Calu3 (cell line): ENCODE results near the gene SND1. TPM values are rescaled to one million over a fixed set of nuclear protein-coding genes. Genes with fewer than 3 reads are reported as not detected.

Experiments
- BruUV-seq: library from RNA; stranded (reverse); fragments of 400-500 nt; replicated peaks from 2 replicates; lab custom pipeline; 2021; lab: Mats Ljungman, UMichigan
- CTCF ChIA-PET: fragments of 300-600 bp; sonication (Branson Sonifier 250); formaldehyde crosslinking; loops from one replicate; lab custom pipeline; 2022; ENCODE audit warnings: antibody characterized with exemption; lab: Charles Lee
- DNase-seq: peaks from one replicate; pipeline ENCODE4 v3.0.0; 2022
- H3K27ac Mint-ChIP-seq: one replicate; pipeline ENCODE4 v1.8.0; 2022; ENCODE audit warnings: mixed read lengths; ENCODE audit not compliant: unreplicated experiment
- H3K27me3 Mint-ChIP-seq: one replicate; pipeline ENCODE4 v1.8.0; 2022; ENCODE audit warnings: mixed read lengths; ENCODE audit not compliant: unreplicated experiment
- H3K36me3 Mint-ChIP-seq: one replicate; pipeline ENCODE4 v1.8.0; 2022; ENCODE audit warnings: mild to moderate bottlenecking, moderate library complexity, mixed read lengths; ENCODE audit not compliant: insufficient read depth, unreplicated experiment
- H3K4me1 Mint-ChIP-seq: one replicate; pipeline ENCODE4 v1.8.0; 2022; ENCODE audit warnings: mild to moderate bottlenecking, low read depth, mixed read lengths; ENCODE audit not compliant: unreplicated experiment
- H3K4me3 Mint-ChIP-seq: one replicate; pipeline ENCODE4 v1.8.0; 2022; ENCODE audit warnings: mild to moderate bottlenecking, low read depth, moderate library complexity, mixed read lengths; ENCODE audit not compliant: unreplicated experiment
- H3K9me3 Mint-ChIP-seq: one replicate; pipeline ENCODE4 v1.8.0; 2022; ENCODE audit warnings: low read depth, mixed read lengths; ENCODE audit not compliant: unreplicated experiment
- intact Hi-C: fragments of 100-400 bp; cut with micrococcal nuclease; formaldehyde crosslinking; loops from one replicate; pipeline ENCODE4 v1.10.0; 2022; ENCODE audit not compliant: unreplicated experiment
- total RNA-seq: library from RNA; stranded (reverse); gene quantifications from 2 replicates; pipeline ENCODE4 v1.2.3, GENCODE V29; 2022
- TF ChIP-seq, protein P1 (sequence below): fragments of 200-600 bp; IDR thresholded peaks from one replicate; pipeline ENCODE4 v1.8.0; 2022; ENCODE audit warnings: antibody characterized with exemption; ENCODE audit not compliant: unreplicated experiment

SND1 gene
- total RNA-seq, 1 experiment from 2014 or later: 205 TPM

DNA sequence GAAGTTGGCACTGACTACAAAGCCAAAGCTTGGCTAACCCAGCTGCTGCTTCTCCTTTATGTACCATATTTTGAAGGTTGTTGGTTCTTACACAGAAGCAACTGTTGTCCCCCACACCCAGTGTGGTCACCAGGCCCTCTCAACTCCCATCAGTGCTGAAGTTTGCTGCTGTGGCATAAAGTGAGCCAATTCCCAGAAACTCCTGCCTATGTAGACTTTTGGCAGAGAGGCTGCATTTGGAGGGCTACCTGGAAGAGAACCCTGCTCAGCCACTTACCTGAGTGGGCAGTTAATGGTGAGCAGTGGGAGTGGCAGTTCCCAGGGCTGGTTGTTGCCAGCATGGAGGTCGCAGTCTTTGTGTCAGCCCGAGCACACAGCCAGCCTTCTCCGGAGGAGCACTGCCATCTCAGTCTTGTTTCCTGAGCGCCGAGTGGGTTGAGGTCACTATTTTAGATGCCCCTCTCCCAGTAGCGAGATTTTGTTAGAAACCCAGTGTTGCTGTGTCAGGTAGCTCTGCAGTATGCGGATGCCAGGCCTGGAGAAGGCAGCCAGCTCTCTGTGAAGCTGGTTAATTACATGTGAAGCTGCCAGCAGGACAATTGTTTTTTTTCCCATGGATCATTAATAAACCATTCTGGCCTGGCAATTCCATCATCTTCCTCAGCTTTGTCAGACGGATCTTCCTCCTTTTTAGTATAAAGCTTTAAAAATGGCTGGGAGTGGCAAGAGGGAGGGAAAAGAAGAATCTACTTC lies 354.7 kb downstream of the SND1 start:
- Mint-ChIP-seq H3K27ac (no peak overlapping the region), H3K36me3 (no peaks in the 10 kb centered on the region), H3K4me3 (no peak overlapping the region), H3K9me3 (no peaks in the 10 kb centered on the region), H3K4me1 (no peaks in the 10 kb centered on the region), H3K27me3 (no peaks in the 10 kb centered on the region)
- DNase-seq: no peak
- intact Hi-C loops: no loop called here
- TF ChIP-seq, protein P1, sequence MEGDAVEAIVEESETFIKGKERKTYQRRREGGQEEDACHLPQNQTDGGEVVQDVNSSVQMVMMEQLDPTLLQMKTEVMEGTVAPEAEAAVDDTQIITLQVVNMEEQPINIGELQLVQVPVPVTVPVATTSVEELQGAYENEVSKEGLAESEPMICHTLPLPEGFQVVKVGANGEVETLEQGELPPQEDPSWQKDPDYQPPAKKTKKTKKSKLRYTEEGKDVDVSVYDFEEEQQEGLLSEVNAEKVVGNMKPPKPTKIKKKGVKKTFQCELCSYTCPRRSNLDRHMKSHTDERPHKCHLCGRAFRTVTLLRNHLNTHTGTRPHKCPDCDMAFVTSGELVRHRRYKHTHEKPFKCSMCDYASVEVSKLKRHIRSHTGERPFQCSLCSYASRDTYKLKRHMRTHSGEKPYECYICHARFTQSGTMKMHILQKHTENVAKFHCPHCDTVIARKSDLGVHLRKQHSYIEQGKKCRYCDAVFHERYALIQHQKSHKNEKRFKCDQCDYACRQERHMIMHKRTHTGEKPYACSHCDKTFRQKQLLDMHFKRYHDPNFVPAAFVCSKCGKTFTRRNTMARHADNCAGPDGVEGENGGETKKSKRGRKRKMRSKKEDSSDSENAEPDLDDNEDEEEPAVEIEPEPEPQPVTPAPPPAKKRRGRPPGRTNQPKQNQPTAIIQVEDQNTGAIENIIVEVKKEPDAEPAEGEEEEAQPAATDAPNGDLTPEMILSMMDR: no peak
- CTCF ChIA-PET: no interaction called here
- BruUV-seq: no TSS peak

DNA sequence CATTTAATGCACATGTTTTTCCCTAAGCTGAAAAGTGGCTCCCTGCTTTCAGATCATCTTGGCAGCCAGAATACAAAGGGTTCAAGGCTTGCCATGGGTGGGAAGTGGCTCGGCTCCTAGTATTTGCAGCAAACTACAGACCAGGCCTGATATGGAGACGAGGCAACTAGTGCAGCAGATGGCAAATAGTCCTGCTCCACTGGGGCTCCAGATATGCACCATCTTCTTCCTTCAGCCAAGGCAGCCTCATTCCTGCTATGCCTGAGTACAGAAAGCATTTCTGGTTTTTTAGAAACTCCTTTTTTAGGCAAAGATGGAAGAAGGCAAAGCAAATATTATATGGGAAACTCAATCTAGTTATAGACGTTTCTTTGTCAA lies 355.3 kb downstream of the SND1 start:
- Mint-ChIP-seq H3K4me3 (no peak overlapping the region), H3K36me3 (no peaks in the 10 kb centered on the region), H3K9me3 (no peaks in the 10 kb centered on the region), H3K27ac (no peak overlapping the region), H3K4me1 (no peaks in the 10 kb centered on the region), H3K27me3 (no peaks in the 10 kb centered on the region)
- TF ChIP-seq, protein P1: no peak
- no TSS peak for BruUV-seq
- intact Hi-C loops: no loop called here
- no peak for DNase-seq
- CTCF ChIA-PET: no interaction called here

DNA sequence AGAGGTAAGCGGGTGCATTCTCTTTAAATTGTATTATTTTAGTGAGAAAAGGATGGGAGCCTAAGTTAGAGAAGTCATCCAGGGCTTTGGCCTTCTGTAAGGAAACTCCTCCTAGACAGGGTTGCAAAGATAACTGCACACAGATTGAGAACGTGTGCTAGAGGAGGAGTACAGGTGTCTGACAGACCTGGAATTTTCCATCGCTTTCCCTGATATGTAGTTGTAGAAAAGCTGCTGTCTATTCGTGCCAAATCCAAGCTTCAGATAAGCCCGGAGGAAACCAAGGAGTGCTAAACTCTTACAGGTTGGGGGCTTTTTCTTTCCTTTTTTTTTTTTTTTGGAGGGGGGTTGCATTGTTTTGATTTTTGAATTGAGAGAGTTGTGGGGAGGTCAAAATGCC lies 356.1 kb downstream of the SND1 start:
- intact Hi-C loops: no loop called here
- CTCF ChIA-PET: no interaction called here
- no TSS peak for BruUV-seq
- no peaks in the 10 kb centered on the region for H3K9me3 Mint-ChIP-seq
- no peak overlapping the region for H3K4me3 Mint-ChIP-seq
- H3K36me3 Mint-ChIP-seq: no peaks in the 10 kb centered on the region
- H3K4me1 Mint-ChIP-seq: no peaks in the 10 kb centered on the region
- H3K27me3 Mint-ChIP-seq: no peaks in the 10 kb centered on the region
- TF ChIP-seq, protein P1: no peak
- H3K27ac Mint-ChIP-seq: no peak overlapping the region
- DNase-seq: no peak

DNA sequence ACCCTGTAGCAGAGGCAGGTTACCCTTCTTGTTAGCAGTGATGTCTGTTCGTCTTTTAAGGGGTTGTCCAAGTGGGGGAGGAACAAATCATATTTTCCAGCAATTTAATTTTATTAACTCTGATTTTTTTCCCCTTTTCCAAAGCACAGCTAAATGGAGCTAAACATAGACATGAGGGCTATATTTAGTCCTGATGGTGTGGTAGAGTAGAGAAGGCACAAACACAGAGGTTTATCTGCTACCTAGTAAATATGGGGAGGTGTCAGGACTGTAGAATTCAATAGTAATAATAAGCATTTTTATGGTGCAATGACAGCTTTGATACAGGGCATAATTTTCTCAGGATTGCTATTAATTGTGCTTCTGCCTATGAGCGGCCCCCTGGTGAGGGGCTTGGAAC lies 356.8 kb downstream of the SND1 start:
- Mint-ChIP-seq H3K4me1 (no peaks in the 10 kb centered on the region), H3K4me3 (no peak overlapping the region), H3K9me3 (no peaks in the 10 kb centered on the region), H3K27me3 (no peaks in the 10 kb centered on the region), H3K36me3 (no peaks in the 10 kb centered on the region), H3K27ac (no peak overlapping the region)
- intact Hi-C loops: no loop called here
- no TSS peak for BruUV-seq
- TF ChIP-seq, protein P1: no peak
- CTCF ChIA-PET: no interaction called here
- no peak for DNase-seq
